HEK293T (cell line): ENCODE results near the gene MRPL34.

Source experiments
- CTCF ChIA-PET: fragments of 350-600 bp; formaldehyde crosslinking; extraction: SDS; loops from one replicate; lab custom pipeline; 2021; ENCODE audit warnings: antibody characterized with exemption, inconsistent platforms; lab: Yijun Ruan, JAX
- POLR2A ChIA-PET: fragments of 350-600 bp; formaldehyde crosslinking; extraction: SDS; loops from one replicate; lab custom pipeline; 2020; ENCODE audit warnings: antibody characterized with exemption, inconsistent platforms; lab: Yijun Ruan, JAX
- DNase-seq: peaks from one replicate; pipeline ENCODE4 v3.0.0; 2012; ENCODE audit warnings: mixed read lengths; ENCODE audit errors: extremely low spot score
- ARNT ChIP-seq: fragments of 450-650 bp; IDR thresholded peaks from 2 replicates; pipeline ENCODE4 v1.6.1; 2017; ENCODE audit warnings: mild to moderate bottlenecking
- BHLHE40 ChIP-seq: fragments of 450-650 bp; IDR thresholded peaks from 2 replicates; pipeline ENCODE4 v1.6.1; 2016; ENCODE audit warnings: mild to moderate bottlenecking, moderate library complexity, borderline replicate concordance
- CTBP1 ChIP-seq: fragments of 450-650 bp; IDR thresholded peaks from 2 replicates; pipeline ENCODE4 v1.6.1; 2016; ENCODE audit warnings: borderline replicate concordance
- ELF4 ChIP-seq: fragments of 450-650 bp; IDR thresholded peaks from 2 replicates; pipeline ENCODE4 v1.6.1; 2017; ENCODE audit warnings: antibody characterized with exemption
- FOXA1 ChIP-seq: fragments of 450-650 bp; IDR thresholded peaks from 2 replicates; pipeline ENCODE4 v1.6.1; 2016; ENCODE audit warnings: mild to moderate bottlenecking
- FOXK2 ChIP-seq: fragments of 450-650 bp; IDR thresholded peaks from 2 replicates; pipeline ENCODE4 v1.6.1; 2016; ENCODE audit warnings: mild to moderate bottlenecking
- FOXM1 ChIP-seq: fragments of 450-650 bp; IDR thresholded peaks from 2 replicates; pipeline ENCODE4 v1.6.1; 2017; ENCODE audit warnings: mild to moderate bottlenecking, borderline replicate concordance
- HDGF ChIP-seq: fragments of 450-650 bp; IDR thresholded peaks from 2 replicates; pipeline ENCODE4 v1.6.1; 2017; ENCODE audit warnings: antibody characterized with exemption, borderline replicate concordance
- L3MBTL2 ChIP-seq: fragments of 450-650 bp; conservative IDR thresholded peaks from 2 replicates; pipeline ENCODE4 v1.6.1; 2016; ENCODE audit warnings: mild to moderate bottlenecking
- LEF1 ChIP-seq: fragments of 450-650 bp; IDR thresholded peaks from 2 replicates; pipeline ENCODE4 v1.6.1; 2017; ENCODE audit warnings: mild to moderate bottlenecking, borderline replicate concordance
- NFRKB ChIP-seq: fragments of 450-650 bp; IDR thresholded peaks from 2 replicates; pipeline ENCODE4 v1.6.1; 2016; ENCODE audit warnings: mild to moderate bottlenecking, moderate library complexity
- PKNOX1 ChIP-seq: fragments of 450-650 bp; IDR thresholded peaks from 2 replicates; pipeline ENCODE4 v1.6.1; 2016
- SP1 ChIP-seq: fragments of 450-650 bp; IDR thresholded peaks from 2 replicates; pipeline ENCODE4 v1.6.1; 2017
- SUZ12 ChIP-seq: fragments of 450-650 bp; IDR thresholded peaks from 2 replicates; pipeline ENCODE4 v1.6.1; 2016; ENCODE audit warnings: mild to moderate bottlenecking
- TARDBP ChIP-seq: fragments of 450-650 bp; IDR thresholded peaks from 2 replicates; pipeline ENCODE4 v1.6.1; 2016
- ZNF384 ChIP-seq: fragments of 450-650 bp; IDR thresholded peaks from 2 replicates; pipeline ENCODE4 v1.6.1; 2016

MRPL34 gene

GRCh38 chr19:17335575-17335974, 29.9 kb downstream of the MRPL34 start:
- TF ChIP-seq FOXK2 (no peak), L3MBTL2 (no peak), ELF4 (no peak), CTBP1 (no peak), SP1 (no peak), PKNOX1 (no peak), LEF1 (no peak), SUZ12 (no peak), ZNF384 (no peak), FOXA1 (no peak), TARDBP (no peak), ARNT (no peak), HDGF (no peak), NFRKB (no peak)
- ChIA-PET CTCF (interaction anchor here (0.5 to 1.3 kb wide), 5 partner anchors 10 to 54 kb away, joined by 3 to 6 read pairs (median 4); no protein-coding TSS in a partner anchor), POLR2A (interaction anchor here (0.6 to 9.3 kb wide), 4 partner anchors 10 to 720 kb away, joined by 3 to 107 read pairs (median 5); partner anchors contain the start of genes DDA1 and MRPL34)
- no peak for DNase-seq

- DNase-seq, result peak; percentile 98
- TF ChIP-seq ARNT (peak; percentile 54; the same call in 1 of the 2 replicates), BHLHE40 (no peak), FOXM1 (peak; percentile 80), SP1 (peak; percentile 92; the same call in 1 of the 2 replicates), ZNF384 (no peak), ELF4 (no peak; the same call in 1 of the 2 replicates), L3MBTL2 (peak; percentile 99), PKNOX1 (peak; percentile 82), FOXA1 (no peak), CTBP1 (peak; percentile 96; the same call in 1 of the 2 replicates)
- POLR2A ChIA-PET, result interaction anchor here (1.0 to 9.3 kb wide), 5 partner anchors 8 to 52 kb away, joined by 3 to 107 read pairs (median 6); partner anchors contain the start of genes DDA1 and MRPL34
- CTCF ChIA-PET, result no interaction called here
These were observed 31.4 kb downstream of the MRPL34 start, which contains the start of gene GTPBP3 for GRCh38 chr19:17336872-17337674. Gene GTPBP3 (plus strand): TSS chr19:17337553. CDS start chr19:17337612, 59 bp downstream.

- DNase-seq, result peak; percentile 44
- ChIA-PET POLR2A (interaction anchor here (1.0 to 9.3 kb wide), 3 partner anchors 30 to 51 kb away, joined by 3 to 107 read pairs (median 8); partner anchors contain the start of genes DDA1 and MRPL34), CTCF (no interaction called here)
- TF ChIP-seq HDGF (peak; percentile 78; the same call in 1 of the 2 replicates), L3MBTL2 (no peak), FOXM1 (no peak), TARDBP (no peak)
These were observed 32.2 kb downstream of the MRPL34 start for GRCh38 chr19:17337675-17338432.

GRCh38 chr19:17338433-17339078, 32.9 kb downstream of the MRPL34 start:
- DNase-seq, result no peak
- ChIA-PET CTCF (no interaction called here), POLR2A (interaction anchor here (1.0 to 9.3 kb wide), 3 partner anchors 31 to 50 kb away, joined by 3 to 107 read pairs (median 8); partner anchors contain the start of genes DDA1 and MRPL34)
- TF ChIP-seq L3MBTL2, result peak; percentile 18; the same call in 1 of the 2 replicates
- TF ChIP-seq NFRKB, result no peak
- TF ChIP-seq BHLHE40, result no peak
- TF ChIP-seq HDGF, result no peak
- TF ChIP-seq ARNT, result no peak
- TF ChIP-seq LEF1, result no peak

- TF ChIP-seq L3MBTL2 (no peak), ARNT (no peak), SP1 (no peak), PKNOX1 (no peak), LEF1 (no peak), CTBP1 (no peak), FOXK2 (no peak), BHLHE40 (no peak), NFRKB (no peak), FOXA1 (no peak), ZNF384 (no peak)
- peak; percentile 57 for DNase-seq
- ChIA-PET POLR2A (interaction anchor here (1.9 kb wide), 1 partner anchor 46 kb away, joined by 8 read pairs; no protein-coding TSS in a partner anchor), CTCF (no interaction called here)
These were observed 33.5 kb downstream of the MRPL34 start for GRCh38 chr19:17339088-17339741.
